Activated CD4-positive, alpha-beta T cell treated with anti-CD3 and anti-CD28 coated beads, Interleukin-2, amount 10 ng/mL, durations not matched to agents 7 days and 5 days (primary cell): ENCODE data around the gene CMBL. TPM values are rescaled to one million over a fixed set of nuclear protein-coding genes. Genes with fewer than 3 reads are reported as not detected.
"Not testable (repeated sequence)": the region's sequence is repeated elsewhere in the genome, so short reads cannot be mapped to it uniquely, and the experiment has no call there.

ENCODE experiments used
- CTCF ChIA-PET: fragments of 350-600 bp; sonication (Branson Sonifier 250); formaldehyde crosslinking; loops from one replicate; lab custom pipeline; 2021; ENCODE audit warnings: antibody characterized with exemption; lab: Charles Lee
- POLR2A ChIA-PET: fragments of 350-600 bp; sonication (Branson Sonifier 250); formaldehyde crosslinking; loops from one replicate; lab custom pipeline; 2021; ENCODE audit warnings: antibody characterized with exemption; lab: Charles Lee
- DNase-seq: peaks from one replicate; pipeline ENCODE4 v3.0.0-alpha.2; 2020
- H3K27ac Mint-ChIP-seq: one replicate; pipeline ENCODE4 v1.8.0; 2021; ENCODE audit warnings: mild to moderate bottlenecking, moderate library complexity, mixed read lengths
- H3K27me3 Mint-ChIP-seq: one replicate; pipeline ENCODE4 v1.8.0; 2021; ENCODE audit warnings: mixed read lengths
- H3K36me3 Mint-ChIP-seq: one replicate; pipeline ENCODE4 v1.8.0; 2021; ENCODE audit warnings: low read depth, mixed read lengths
- H3K4me1 Mint-ChIP-seq: one replicate; pipeline ENCODE4 v1.8.0; 2021; ENCODE audit warnings: mixed read lengths
- H3K4me3 Mint-ChIP-seq: one replicate; pipeline ENCODE4 v1.8.0; 2021; ENCODE audit warnings: mild to moderate bottlenecking, moderate library complexity, mixed read lengths
- H3K9me3 Mint-ChIP-seq: one replicate; pipeline ENCODE4 v1.8.0; 2021; ENCODE audit warnings: mixed read lengths
- total RNA-seq, 2 experiments: library from RNA; stranded (reverse); gene quantifications; one replicate each; pipeline ENCODE4 v1.2.3, GENCODE V29; 2021

The CMBL gene
- total RNA-seq, 2 experiments from 2014 or later, result 0.64 to 1.4 TPM

- H3K27me3 Mint-ChIP-seq, result peaks cover 11% of the 10 kb centered on the region
- H3K27ac Mint-ChIP-seq, result no peak overlapping the region
- ChIA-PET CTCF (interaction anchor here (0.6 kb wide), 1 partner anchor 71 kb away, joined by 5 read pairs; no protein-coding TSS in a partner anchor), POLR2A (no interaction called here)
- DNase-seq, result no peak
- no peaks in the 10 kb centered on the region for H3K9me3 Mint-ChIP-seq
- H3K4me3 Mint-ChIP-seq, result no peak overlapping the region
- H3K36me3 Mint-ChIP-seq, result no peaks in the 10 kb centered on the region
- H3K4me1 Mint-ChIP-seq, result no peaks in the 10 kb centered on the region
Observed at GRCh38 chr5:10297646-10298204, 10.0 kb downstream of the CMBL start.

- Mint-ChIP-seq H3K4me3 (no peak overlapping the region), H3K36me3 (no peaks in the 10 kb centered on the region), H3K4me1 (no peaks in the 10 kb centered on the region), H3K9me3 (no peaks in the 10 kb centered on the region), H3K27me3 (peaks cover 11% of the 10 kb centered on the region), H3K27ac (no peak overlapping the region)
- POLR2A ChIA-PET, result no interaction called here
- CTCF ChIA-PET, result interaction anchor here (0.6 to 1.2 kb wide), 3 partner anchors 9 to 95 kb away, joined by 3 to 4 read pairs (median 3); no protein-coding TSS in a partner anchor
- DNase-seq, result no peak
Observed at GRCh38 chr5:10295619-10296326, 11.9 kb downstream of the CMBL start.

- CTCF ChIA-PET, result no interaction called here
- no peaks in the 10 kb centered on the region for H3K36me3 Mint-ChIP-seq
Observed at GRCh38 chr5:10293907-10294662, 13.6 kb downstream of the CMBL start.

GRCh38 chr5:10291692-10292339 is 15.9 kb downstream of the CMBL start:
- POLR2A ChIA-PET, result no interaction called here
- peaks cover 11% of the 10 kb centered on the region for H3K27me3 Mint-ChIP-seq

More at GRCh38 chr5:10293907-10294662, 13.6 kb downstream of the CMBL start:
- Mint-ChIP-seq H3K4me1 (no peaks in the 10 kb centered on the region), H3K9me3 (no peaks in the 10 kb centered on the region), H3K4me3 (no peak overlapping the region), H3K27ac (no peak overlapping the region), H3K27me3 (peaks cover 11% of the 10 kb centered on the region)
- POLR2A ChIA-PET, result no interaction called here
- DNase-seq, result no peak

GRCh38 chr5:10290438-10290837 is 17.3 kb downstream of the CMBL start:
- H3K4me1 Mint-ChIP-seq, result peaks cover 5% of the 10 kb centered on the region
- no peaks in the 10 kb centered on the region for H3K9me3 Mint-ChIP-seq
- no peaks in the 10 kb centered on the region for H3K36me3 Mint-ChIP-seq
- peaks cover 11% of the 10 kb centered on the region for H3K27me3 Mint-ChIP-seq
- H3K27ac Mint-ChIP-seq, result no peak overlapping the region
- no peak overlapping the region for H3K4me3 Mint-ChIP-seq
- ChIA-PET CTCF (no interaction called here), POLR2A (no interaction called here)
- DNase-seq, result no peak

More at GRCh38 chr5:10291692-10292339, 15.9 kb downstream of the CMBL start:
- no peaks in the 10 kb centered on the region for H3K9me3 Mint-ChIP-seq
- H3K36me3 Mint-ChIP-seq, result no peaks in the 10 kb centered on the region
- DNase-seq, result no peak
- no peak overlapping the region for H3K27ac Mint-ChIP-seq
- CTCF ChIA-PET, result interaction anchor here (0.6 to 0.9 kb wide), 2 partner anchors 8 to 138 kb away, joined by 3 read pairs; no protein-coding TSS in a partner anchor
- H3K4me1 Mint-ChIP-seq, result peaks cover 5% of the 10 kb centered on the region
- no peak overlapping the region for H3K4me3 Mint-ChIP-seq

- H3K4me3 Mint-ChIP-seq, result no peak overlapping the region
- no peaks in the 10 kb centered on the region for H3K36me3 Mint-ChIP-seq
- no peak for DNase-seq
- CTCF ChIA-PET, result no interaction called here
- H3K9me3 Mint-ChIP-seq, result no peaks in the 10 kb centered on the region
- H3K27ac Mint-ChIP-seq, result no peak overlapping the region
- H3K27me3 Mint-ChIP-seq, result peaks cover 11% of the 10 kb centered on the region
- peaks cover 5% of the 10 kb centered on the region for H3K4me1 Mint-ChIP-seq
- POLR2A ChIA-PET, result no interaction called here
Observed at GRCh38 chr5:10289991-10290390, 17.7 kb downstream of the CMBL start.

GRCh38 chr5:10289353-10289752 is 18.3 kb downstream of the CMBL start:
- ChIA-PET CTCF (no interaction called here), POLR2A (no interaction called here)
- Mint-ChIP-seq H3K9me3 (no peaks in the 10 kb centered on the region), H3K27ac (no peak overlapping the region), H3K27me3 (peaks cover 8% of the 10 kb centered on the region), H3K36me3 (no peaks in the 10 kb centered on the region), H3K4me3 (no peak overlapping the region), H3K4me1 (peaks cover 7% of the 10 kb centered on the region)
- no peak for DNase-seq

- Mint-ChIP-seq H3K36me3 (no peaks in the 10 kb centered on the region), H3K27me3 (peaks cover 5% of the 10 kb centered on the region)
- CTCF ChIA-PET, result no interaction called here
Observed at GRCh38 chr5:10288592-10289219, 19.0 kb downstream of the CMBL start.

GRCh38 chr5:10286862-10287227 is 20.9 kb downstream of the CMBL start:
- Mint-ChIP-seq H3K4me1 (peaks cover 13% of the 10 kb centered on the region), H3K27ac (no peak overlapping the region), H3K4me3 (no peak overlapping the region), H3K27me3 (no peaks in the 10 kb centered on the region), H3K9me3 (no peaks in the 10 kb centered on the region), H3K36me3 (no peaks in the 10 kb centered on the region)
- CTCF ChIA-PET, result no interaction called here
- no peak for DNase-seq
- POLR2A ChIA-PET, result no interaction called here

More at GRCh38 chr5:10288592-10289219, 19.0 kb downstream of the CMBL start:
- DNase-seq, result peak; percentile 35
- POLR2A ChIA-PET, result no interaction called here
- Mint-ChIP-seq H3K4me3 (no peak overlapping the region), H3K27ac (no peak overlapping the region), H3K9me3 (no peaks in the 10 kb centered on the region), H3K4me1 (peaks cover 12% of the 10 kb centered on the region)

- no peaks in the 10 kb centered on the region for H3K27me3 Mint-ChIP-seq
- POLR2A ChIA-PET, result no interaction called here
- CTCF ChIA-PET, result no interaction called here
Observed at GRCh38 chr5:10286162-10286861, 21.4 kb downstream of the CMBL start.

GRCh38 chr5:10285362-10285761 is 22.3 kb downstream of the CMBL start:
- H3K4me3 Mint-ChIP-seq, H3K9me3 Mint-ChIP-seq, H3K27me3 Mint-ChIP-seq, H3K27ac Mint-ChIP-seq, POLR2A ChIA-PET, H3K36me3 Mint-ChIP-seq, DNase-seq, CTCF ChIA-PET: not testable (repeated sequence)
- H3K4me1 Mint-ChIP-seq, result peaks cover 13% of the 10 kb centered on the region

More at GRCh38 chr5:10286162-10286861, 21.4 kb downstream of the CMBL start:
- no peak for DNase-seq
- Mint-ChIP-seq H3K9me3 (no peaks in the 10 kb centered on the region), H3K36me3 (no peaks in the 10 kb centered on the region), H3K27ac (no peak overlapping the region), H3K4me1 (peaks cover 13% of the 10 kb centered on the region), H3K4me3 (no peak overlapping the region)
